Cardiac septum (tissue), 1 donor: Measurements from ENCODE around the gene BBS9. TPM values are rescaled to one million over a fixed set of nuclear protein-coding genes. Genes with fewer than 3 reads are reported as not detected.
"Not testable (repeated sequence)": the region's sequence is repeated elsewhere in the genome, so short reads cannot be mapped to it uniquely, and the experiment has no call there.

Experiments
- DNase-seq: peaks from one replicate; pipeline ENCODE4 v3.0.0-alpha.2; 2020; ENCODE audit warnings: low spot score
- intact Hi-C: fragments of 100-400 bp; cut with DNase I; formaldehyde crosslinking; loops from one replicate; pipeline ENCODE4 v1.14.0; 2022
- total RNA-seq: library from RNA; stranded (reverse); fragmentation: NEBNext Ultra II Directional; extraction: Animal tissue kit (Norgen Biotek cat#: 25700); gene quantifications from one replicate; pipeline ENCODE4 v1.2.1, GENCODE V29; 2021
- donor health status: DM: no; HTN: no; CAD: no.

The BBS9 gene
- total RNA-seq, 1 donor from 2014 or later = 8.7 TPM

DNA sequence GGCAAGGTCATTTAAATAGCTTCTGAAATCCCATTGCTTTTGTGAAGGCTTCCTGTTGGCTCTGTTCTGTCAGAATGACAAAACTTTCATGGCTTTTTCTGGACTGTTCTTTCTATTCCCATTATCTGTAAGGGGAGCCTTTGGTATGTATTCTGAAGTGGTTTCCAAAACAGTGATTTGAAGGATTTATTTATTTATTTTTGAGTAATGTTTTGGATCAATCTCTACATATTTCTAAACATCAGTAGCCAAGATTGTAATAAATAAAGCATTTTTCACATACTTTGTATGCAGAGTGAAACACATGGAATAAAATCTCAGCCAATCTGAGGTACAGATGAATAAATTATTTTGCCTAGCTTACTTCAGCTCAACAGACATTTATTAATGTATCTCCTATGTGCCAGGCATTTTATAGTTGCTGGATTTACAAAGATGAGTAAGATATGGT is 121.1 kb downstream of the BBS9 start:
- DNase-seq = no peak

DNA sequence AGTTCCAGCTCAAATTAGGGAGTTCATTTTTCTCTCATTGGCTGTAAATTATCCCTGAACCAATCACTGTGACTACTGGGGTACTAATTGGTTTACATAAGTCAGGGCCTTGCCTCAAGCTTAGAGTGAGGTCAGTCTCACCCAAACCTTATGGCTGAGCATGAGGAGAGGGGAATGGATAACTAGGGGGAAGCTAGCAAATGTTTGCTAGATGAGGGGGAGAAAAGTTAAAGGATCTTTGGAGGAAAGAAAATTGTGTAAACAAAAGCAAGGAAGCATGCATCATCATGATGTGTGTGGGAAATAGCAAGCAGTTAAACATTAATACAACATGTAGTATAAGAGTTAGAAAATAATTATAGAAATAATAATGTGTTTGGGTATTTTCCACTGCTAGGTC is 121.9 kb downstream of the BBS9 start:
- intact Hi-C loops = no loop called here
- no peak for DNase-seq

More for the DNA sequence above, 121.1 kb downstream of the BBS9 start:
- intact Hi-C loops = no loop called here

DNA sequence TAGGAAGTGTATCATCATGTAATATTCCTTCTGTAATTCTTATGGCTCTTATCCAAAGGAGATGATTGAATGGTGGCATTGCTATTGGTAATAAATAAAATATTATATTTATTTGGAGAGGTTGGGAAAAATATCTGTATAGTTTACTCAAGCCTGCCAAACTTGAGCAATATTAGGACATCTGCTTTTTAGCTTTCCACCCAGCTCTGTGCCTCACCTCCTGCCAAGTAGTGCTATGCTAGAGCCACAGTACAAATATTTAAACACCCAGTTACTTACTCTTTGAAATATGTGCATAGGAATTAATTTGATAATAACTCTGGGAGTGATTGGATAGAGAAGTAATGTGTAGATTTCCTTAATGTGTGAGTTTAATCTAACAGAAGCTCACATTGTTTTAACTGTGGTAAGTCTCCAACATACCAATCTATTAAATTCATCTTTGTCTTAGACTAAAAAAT is 129.2 kb downstream of the BBS9 start:
- no peak for DNase-seq
- intact Hi-C loops = no loop called here

DNA sequence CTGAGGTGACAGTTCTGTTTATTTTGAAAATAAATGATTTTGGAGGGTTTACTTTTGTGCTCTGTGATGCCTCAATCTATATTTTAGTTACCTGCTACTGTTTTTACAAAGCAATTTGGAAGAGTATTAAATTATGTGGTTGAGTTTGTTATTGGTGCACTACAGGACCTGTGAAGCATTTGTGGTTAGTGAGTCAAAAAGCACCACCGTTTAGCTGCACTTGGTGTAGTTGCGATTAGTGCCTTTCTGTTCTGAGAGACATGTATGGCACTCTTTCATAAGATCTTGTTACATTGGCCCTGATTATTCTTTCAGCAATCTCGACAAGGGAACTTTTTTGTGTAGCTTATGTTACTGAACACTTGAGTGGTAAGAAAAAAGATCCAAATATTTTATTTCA is 132.2 kb downstream of the BBS9 start:
- intact Hi-C loops = no loop called here
- no peak for DNase-seq

DNA sequence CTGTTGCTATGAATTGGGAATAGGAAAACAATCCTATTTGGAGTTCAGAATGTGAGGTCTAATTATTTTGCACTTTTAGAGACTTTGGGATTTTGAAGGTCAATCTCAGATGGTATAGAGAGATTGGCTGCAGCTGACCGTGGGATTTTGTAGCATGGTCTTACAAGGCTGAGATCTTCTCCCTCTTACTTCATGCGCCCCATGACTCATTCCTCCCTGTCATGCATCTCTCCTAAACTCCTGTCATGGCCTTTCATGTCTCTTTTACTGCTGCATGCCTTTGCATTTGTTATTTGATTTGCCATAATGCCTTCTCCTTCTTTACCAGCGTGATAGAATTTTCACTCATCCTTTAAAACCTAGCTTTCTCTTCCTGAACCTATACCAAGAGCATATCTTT is 133.1 kb downstream of the BBS9 start:
- intact Hi-C loops = no loop called here
- DNase-seq = no peak

DNA sequence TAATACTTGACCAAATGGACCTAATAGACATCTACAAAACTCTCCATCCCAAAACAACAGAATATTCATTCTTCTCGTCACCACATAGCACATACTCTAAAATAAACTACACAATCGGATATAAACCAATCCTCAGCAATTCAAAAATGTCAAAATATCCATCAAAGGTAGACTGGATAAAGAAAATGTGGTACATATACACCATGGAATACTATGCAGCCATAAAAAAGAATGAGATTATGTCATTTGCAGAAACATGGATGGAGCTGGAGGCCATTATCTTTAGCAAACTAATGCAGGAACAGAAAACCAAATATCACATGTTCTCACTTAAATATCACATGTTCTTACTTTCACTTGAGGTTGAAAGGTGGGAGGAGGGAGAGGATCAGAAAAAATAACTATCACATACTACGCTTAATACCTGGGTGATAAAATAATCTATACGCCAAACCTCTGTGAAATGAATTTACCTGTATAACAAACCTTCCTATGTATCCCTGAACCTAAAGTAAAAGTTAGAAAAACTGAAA is 142.5 kb downstream of the BBS9 start:
- intact Hi-C loops, DNase-seq: not testable (repeated sequence)

DNA sequence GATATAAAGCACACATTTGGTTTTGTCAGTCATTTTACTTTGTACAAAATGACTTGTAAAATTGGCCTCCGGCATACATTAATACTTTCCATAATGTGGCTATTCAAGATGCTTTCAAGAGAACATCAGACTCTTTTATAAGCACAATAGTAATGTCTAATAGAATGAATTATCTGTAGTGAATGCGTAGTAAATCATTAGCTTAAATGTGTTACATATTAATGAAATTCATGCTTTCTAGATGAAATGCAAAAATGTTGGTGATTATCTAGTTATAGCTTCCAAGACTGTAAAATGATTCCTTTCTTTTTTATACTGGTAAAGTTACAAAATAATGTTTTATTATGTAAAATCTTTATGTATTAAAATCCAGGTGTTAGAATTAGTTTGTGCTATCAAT is 144.0 kb downstream of the BBS9 start:
- DNase-seq = no peak
- intact Hi-C loops = no loop called here

DNA sequence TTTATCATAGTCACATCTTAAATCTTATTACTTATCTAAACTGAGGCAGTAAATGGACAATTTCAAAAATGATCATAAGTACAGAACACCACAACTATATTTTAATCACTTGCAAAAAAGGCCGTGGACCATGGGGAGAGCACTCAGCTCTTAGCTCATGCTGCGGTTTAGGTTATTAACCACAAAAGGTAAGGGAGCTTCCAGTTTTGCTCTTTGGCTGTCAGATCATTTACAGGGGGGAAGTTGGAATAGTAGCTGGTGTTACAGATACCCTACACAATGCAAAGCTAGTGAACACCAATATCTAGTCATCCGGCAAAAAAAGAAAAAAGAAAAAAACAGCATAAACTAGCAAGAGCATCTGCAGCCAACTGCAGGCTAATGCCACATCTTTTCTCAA is 147.0 kb downstream of the BBS9 start:
- intact Hi-C loops = no loop called here
- no peak for DNase-seq

DNA sequence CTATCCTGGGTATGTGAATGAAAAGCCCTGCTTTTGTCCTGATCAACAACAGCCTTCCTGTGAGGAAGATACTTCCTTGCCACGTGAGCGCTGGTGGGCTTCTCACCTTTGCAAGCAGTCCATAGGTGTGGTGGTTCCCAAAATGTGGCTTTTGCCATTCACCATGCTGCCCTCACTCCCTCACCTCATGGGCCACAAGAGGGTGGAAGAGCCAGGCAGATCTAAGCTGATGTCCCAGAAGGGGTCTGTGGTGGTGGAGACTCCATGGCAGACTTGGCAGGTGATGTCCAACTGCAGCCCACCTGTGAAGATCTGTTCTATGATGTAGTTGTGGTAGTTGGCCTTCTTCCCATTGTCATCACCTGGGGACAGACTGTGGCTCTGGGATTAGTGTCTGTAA is 147.4 kb downstream of the BBS9 start:
- no peak for DNase-seq
- intact Hi-C loops = no loop called here

DNA sequence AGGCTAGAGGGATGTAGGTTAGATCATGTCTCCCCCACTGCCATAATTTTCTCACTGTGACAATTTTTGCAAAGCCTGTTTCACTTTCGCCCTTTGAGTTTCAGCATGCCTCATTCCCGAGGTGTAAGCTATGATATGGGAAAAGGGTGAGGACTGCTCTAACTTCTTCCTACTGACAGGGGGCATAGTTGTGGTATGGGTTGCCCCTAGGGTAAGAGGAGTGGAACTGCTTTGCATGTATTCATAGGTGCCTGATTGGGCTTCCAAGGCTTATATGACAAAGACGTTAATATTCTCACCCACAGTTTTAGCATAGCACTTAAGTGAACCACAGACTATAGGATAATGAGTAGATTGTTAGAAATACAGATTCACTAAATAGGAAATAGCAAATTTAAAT is 148.7 kb downstream of the BBS9 start:
- intact Hi-C loops = no loop called here
- no peak for DNase-seq

DNA sequence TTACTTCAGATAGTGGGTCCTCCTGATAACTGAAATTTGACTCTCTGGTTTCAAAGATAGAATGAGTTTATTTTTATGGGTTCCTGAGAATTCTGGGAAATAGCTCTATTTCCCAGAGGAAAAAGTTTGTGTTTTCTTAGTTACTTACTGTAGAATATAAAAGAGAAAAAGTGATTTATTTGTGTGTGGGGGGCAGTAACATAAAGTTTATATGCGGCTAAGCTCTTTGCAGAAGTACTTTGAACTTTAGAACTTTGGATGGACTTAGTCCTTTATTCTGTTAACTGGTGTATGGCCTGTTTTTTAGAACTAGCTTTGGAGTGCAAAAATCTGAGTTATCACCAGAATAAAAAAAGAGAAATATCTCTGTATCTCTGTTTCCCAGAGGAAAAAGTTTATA is 157.1 kb downstream of the BBS9 start:
- intact Hi-C loops = no loop called here
- no peak for DNase-seq

DNA sequence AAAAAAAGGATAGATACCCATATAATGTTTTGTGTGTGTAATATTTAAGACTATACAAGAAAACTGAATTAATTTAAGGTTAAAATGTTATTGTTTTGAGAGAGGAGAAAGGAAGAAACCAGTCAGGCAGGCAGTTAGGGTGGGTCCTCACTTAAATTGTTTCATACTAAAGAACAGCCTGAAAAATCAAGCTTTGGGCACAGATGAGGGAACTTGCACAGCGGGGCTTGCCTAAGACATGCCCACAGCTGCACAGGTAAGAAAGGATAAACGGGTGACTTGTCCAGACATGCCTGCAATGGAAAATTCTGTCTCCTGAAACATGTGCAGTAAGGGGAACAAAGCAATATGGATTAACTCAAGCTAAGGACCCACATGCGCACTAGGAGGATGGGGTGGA is 158.4 kb downstream of the BBS9 start:
- no peak for DNase-seq
- intact Hi-C loops = no loop called here

DNA sequence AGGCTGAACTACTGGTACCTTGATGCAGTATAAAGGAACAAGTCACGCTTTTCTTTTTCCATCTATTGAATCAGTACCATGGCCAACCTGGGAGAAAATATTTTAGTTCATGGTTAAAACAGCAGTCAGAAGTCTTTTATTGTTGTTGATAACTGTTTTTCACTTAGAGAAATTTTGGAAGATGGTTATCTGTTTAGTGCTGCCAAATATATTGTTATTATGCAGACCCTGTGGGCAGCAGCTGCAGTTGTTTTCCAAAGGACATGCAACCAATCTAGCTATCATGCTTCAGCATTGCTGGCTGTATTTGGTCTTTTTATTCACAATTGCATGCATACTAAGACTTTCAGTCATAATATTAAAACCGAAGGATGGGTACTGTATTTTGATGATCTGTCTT is 169.5 kb downstream of the BBS9 start:
- intact Hi-C loops = no loop called here
- no peak for DNase-seq

DNA sequence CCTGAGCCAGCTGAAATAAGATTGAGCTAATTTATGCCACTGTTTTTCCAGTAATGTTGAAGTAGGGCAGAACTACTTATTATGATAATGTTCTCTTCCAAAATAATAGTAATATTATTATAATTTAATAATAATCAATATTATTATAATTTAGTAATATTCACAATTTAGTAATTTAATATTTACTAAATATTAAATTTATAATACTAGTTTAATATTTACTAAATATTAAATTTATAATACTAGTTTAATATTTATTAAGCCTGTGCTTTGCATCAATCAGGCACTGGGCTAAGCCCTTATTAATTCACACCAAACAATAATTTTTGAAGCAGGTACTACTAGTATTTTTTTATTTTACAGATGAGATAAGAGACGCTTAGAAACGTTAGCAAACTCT is 170.1 kb downstream of the BBS9 start:
- DNase-seq = no peak
- intact Hi-C loops = no loop called here

DNA sequence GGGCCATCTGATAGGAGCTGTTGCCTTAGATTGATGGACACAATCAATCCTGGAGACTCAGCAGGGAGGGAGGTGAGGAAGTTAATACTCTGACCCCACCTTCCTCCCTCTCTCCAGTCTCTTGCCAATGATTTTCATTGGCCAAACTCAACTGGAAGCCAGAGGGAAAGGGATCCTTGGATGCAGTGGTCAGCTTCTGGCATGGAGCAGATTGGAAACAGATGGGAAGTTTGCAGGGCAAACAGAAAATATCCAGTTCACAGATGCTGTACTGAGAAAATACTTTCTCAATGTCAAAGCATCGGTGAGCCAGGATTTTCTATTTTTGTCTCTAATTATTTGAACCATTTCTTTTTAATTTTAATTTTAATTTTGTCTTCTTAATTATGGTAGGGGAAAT is 170.8 kb downstream of the BBS9 start:
- intact Hi-C loops = no loop called here
- no peak for DNase-seq

DNA sequence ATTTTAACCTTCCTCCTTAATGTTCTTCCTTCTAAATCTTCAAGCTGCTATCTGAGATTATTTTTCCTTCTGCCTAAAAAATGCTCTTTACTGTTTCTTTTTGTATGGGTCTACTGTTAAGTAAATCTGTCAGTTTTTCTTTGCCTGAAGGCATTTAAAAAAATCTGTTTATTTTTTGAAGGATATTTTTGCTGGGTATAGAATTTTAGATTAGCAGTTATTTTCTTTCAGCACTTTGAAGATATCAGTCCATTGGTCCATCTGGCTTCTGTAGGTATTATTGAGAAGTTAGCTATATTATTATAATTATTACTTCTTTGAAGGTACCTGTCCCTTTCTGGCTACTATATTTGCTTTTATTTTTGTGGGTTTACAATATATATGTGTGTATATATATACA is 171.4 kb downstream of the BBS9 start:
- intact Hi-C loops = no loop called here
- DNase-seq = no peak

DNA sequence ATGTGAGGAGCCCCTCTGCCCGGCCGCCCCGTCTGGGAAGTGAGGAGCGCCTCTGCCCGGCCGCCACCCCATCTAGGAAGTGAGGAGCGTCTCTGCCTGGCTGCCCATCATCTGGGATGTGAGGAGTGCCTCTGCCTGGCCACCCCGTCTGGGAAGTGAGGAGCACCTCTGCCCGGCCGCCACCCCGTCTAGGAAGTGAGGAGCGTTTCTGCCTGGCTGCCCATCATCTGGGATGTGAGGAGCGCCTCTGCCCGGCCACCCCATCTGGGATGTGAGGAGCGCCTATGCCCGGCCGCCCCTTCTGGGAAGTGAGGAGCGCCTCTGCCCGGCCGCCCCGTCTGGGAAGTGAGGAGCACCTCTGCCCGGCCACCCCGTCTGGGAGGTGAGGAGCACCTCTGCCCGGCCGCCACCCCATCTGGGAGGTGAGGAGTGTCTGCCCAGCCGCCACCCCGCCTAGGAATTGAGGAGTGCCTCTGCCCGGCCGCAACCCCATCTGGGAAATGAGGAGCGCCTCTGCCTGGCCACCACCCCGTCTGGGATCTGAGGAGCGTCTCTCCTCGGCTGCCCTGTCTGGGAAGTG is 174.7 kb downstream of the BBS9 start:
- intact Hi-C loops, DNase-seq: not testable (repeated sequence)

DNA sequence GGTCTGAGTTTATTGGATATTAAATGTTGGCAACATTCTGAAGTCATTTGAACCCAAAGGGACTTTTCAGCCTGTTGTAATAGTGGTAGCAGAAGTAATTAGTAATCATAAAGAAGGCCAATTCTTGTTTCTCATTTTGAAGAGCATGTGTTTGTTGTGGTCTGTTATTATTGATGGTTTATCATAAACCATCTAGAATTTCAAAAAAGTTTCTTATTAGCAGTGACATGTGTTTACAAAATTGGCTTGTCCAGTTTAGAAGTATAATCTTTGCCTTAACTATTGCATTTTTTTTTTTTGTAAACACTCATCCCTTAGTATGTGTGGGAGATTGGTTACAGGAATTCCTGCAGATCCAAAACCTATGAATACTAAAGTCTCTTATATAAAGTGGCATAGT is 177.8 kb downstream of the BBS9 start:
- DNase-seq = no peak
- intact Hi-C loops = no loop called here

DNA sequence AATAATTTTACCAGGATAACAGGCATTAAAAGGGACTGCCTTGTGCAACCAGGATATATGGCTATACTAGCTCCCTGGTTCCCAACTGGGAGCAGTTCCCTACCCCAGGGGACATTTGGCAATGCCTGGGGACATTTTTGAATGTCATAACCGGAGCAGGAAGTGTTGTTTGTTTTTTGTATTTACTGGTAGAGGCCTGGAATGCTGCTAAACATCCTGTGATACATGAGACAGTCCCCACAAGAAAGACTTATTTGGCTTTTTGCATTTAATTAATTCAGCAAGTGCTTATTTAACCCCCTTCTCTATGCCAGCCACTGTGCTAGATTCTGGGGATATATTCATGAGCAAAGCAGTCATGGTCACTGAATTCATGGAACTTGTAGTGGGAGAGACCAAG is 181.2 kb downstream of the BBS9 start:
- DNase-seq = no peak
- intact Hi-C loops = no loop called here

DNA sequence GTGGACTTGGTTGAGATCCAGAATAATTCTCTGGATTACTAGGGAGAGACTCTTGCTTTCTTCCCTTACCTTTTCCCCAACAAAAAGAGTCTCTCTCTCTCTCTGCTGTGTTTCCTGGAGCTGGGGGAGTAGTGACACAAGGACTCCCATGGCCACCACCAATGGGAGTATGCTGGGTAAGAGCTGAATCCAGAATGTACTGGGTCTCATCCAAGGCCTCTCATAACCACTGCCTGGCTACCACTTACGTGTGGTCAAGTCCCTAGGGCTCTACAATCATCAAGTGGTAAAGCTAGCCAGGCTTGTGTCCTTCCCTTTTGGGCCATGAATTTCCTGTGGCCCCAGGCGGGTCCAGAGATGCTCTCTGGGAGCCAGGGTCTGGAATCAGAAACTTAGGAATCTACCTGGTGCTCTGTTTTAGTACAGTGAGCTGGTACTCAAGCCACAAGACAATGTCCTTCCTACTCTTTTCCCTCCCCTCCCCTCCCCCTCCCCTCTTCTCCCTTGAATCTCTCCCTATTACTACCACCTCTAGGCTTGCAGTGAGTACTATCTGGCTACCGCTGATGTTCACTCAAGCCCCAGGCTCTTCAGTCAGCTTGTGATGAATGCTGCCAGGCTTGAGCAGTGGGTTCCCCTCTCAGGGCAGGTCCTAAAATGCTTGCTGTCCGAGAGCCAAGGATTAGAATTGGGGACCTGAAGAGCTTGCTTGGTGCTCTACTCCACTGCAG is 196.6 kb downstream of the BBS9 start:
- intact Hi-C loops = no loop called here
- no peak for DNase-seq

DNA sequence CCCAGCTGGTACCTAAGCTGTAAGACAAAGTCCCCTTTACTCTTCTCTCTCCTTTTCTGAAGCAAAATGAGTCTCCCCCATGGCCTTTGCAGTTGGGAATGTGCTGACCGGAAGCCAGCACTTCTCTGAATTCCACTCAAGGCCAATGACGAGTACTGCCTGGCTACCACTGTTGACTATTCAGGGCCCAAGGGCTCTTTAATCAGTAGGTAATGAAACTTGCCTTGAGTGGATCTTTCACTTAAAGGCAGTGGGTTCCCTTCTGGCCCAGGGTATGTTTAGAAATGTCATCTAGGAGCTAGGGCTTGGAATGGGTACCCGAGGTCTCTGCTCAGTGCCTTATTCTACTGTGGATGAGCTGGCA is 197.1 kb downstream of the BBS9 start:
- intact Hi-C loops = no loop called here
- no peak for DNase-seq
